Transverse colon (tissue), 4 donors: Measurements from ENCODE around the gene PSMB11. TPM values are rescaled to one million over a fixed set of nuclear protein-coding genes. Genes with fewer than 3 reads are reported as not detected.

ENCODE experiments used
- DNase-seq: peaks from one replicate; pipeline ENCODE4 v3.0.0-alpha.2; 2019
- H3K27ac ChIP-seq, 4 donors: fragments of 200-600 bp; sonication (generic); 2 replicates each; pipeline ENCODE4 v1.5.1; 2016 to 2018; ENCODE audit warnings: inconsistent platforms in 4 of 4
- H3K27me3 ChIP-seq: fragments of 200-600 bp; sonication (generic); 2 replicates; pipeline ENCODE4 v1.5.1; 2017; ENCODE audit warnings: inconsistent platforms
- H3K36me3 ChIP-seq, 4 donors: fragments of 200-600 bp; sonication (generic); 2 replicates each; pipeline ENCODE4 v1.5.1; 2017 to 2019; ENCODE audit warnings: inconsistent platforms in 4 of 4
- H3K4me1 ChIP-seq, 4 donors: fragments of 200-600 bp; sonication (generic); 2 replicates each; pipeline ENCODE4 v1.5.1; 2017 to 2020; ENCODE audit warnings: inconsistent platforms in 4 of 4
- H3K4me3 ChIP-seq, 4 donors: fragments of 200-600 bp; sonication (generic); 1 replicate in 1 of 4; 2 replicates in 3 of 4; pipeline versions ENCODE4 v1.5.1 to v1.6.1; 2017 to 2019; ENCODE audit warnings: inconsistent platforms in 4 of 4
- H3K9me3 ChIP-seq, 2 donors: fragments of 200-600 bp; sonication (generic); 2 replicates each; pipeline ENCODE4 v1.5.1; 2017 to 2019; ENCODE audit warnings: inconsistent platforms in 2 of 2
- CTCF ChIP-seq, 5 experiments: fragments of 200-600 bp in 3 of 5; fragments of 450-650 bp in 2 of 5; sonication (generic) in 3 of 5; IDR thresholded peaks; 1 replicate in 2 of 5; 2 replicates in 3 of 5; pipeline ENCODE4 v1.5.1; 2016 to 2017; ENCODE audit warnings: antibody characterized with exemption in 5 of 5, inconsistent platforms in 3 of 5, mild to moderate bottlenecking in 2 of 5, moderate library complexity in 1 of 5
- EP300 ChIP-seq: sonication (generic); formaldehyde crosslinking; IDR thresholded peaks from one replicate; pipeline ENCODE4 v1.6.1; 2017; ENCODE audit warnings: antibody characterized with exemption, low read depth
- POLR2A ChIP-seq: fragments of 450-650 bp; IDR thresholded peaks from one replicate; pipeline ENCODE4 v1.6.1; 2016; ENCODE audit warnings: antibody characterized with exemption, mild to moderate bottlenecking, moderate library complexity
- POLR2AphosphoS5 ChIP-seq, 3 donors: sonication (generic); formaldehyde crosslinking; IDR thresholded peaks; one replicate each; pipeline ENCODE4 v1.6.1; 2016; ENCODE audit warnings: antibody characterized with exemption in 3 of 3
- WGBS, 2 donors: methylation state at CpG; one replicate each; pipeline ENCODE4 v1.1.5; 2018; ENCODE audit warnings: low coverage in 1 of 2; 5-methylcytosine and 5-hydroxymethylcytosine counted together
- in situ Hi-C, 4 donors: fragments of 200-750 bp; cut with MboI; loops; one replicate each; pipeline versions ENCODE4 v1.15.0 to v1.15.1; 2017; ENCODE audit warnings: low sequenced_read_pairs in 3 of 4, low pct_ligation_motif_present in 1 of 4, low pct_unique_long_range_greater_than_20kb in 1 of 4
- intact Hi-C: fragments of 100-400 bp; cut with DNase I; formaldehyde crosslinking; loops from one replicate; pipeline ENCODE4 v1.15.1; 2023; ENCODE audit warnings: low total_unique reads
- total RNA-seq, 4 donors: library from RNA; depleted of rRNA; stranded (reverse); fragments of >200 nt; gene quantifications; one replicate each; pipeline ENCODE4 v1.1.0, GENCODE V29; 2016

The PSMB11 gene
- total RNA-seq, 4 donors from 2014 or later, result not detected

GRCh38 chr14:23057757-23058653 lies 16.0 kb downstream of the PSMB11 start:
- peak; percentile 95 to 97 (median 96) for TF ChIP-seq CTCF (IDR thresholded peaks at IDR 0.05)
- peak in 2 of 3 donors; percentile 25 to 53 for TF ChIP-seq POLR2AphosphoS5 (IDR thresholded peaks at IDR 0.05)
- TF ChIP-seq EP300, result no peak
- TF ChIP-seq POLR2A, result peak; percentile 7
- Histone ChIP-seq H3K27ac (peak overlapping the region; percentile 57 to 86 (median 86)), H3K4me3 (peak overlapping the region; percentile 49 to 81 (median 72)), H3K4me1 (peaks cover 10 to 26% (median 20%) of the 10 kb centered on the region in 4 donors), H3K27me3 (no peaks in the 10 kb centered on the region), H3K36me3 (peaks cover 0 to 34% (median 17%) of the 10 kb centered on the region in 4 donors), H3K9me3 (no peaks in the 10 kb centered on the region)
- peak; percentile 92 for DNase-seq
- intact Hi-C loops (loop anchor here (2.0 kb wide), 1 partner anchor 71 kb away; no protein-coding TSS in a partner anchor), in situ Hi-C loops (no loop called here)
- WGBS, 2 donors, result 1 to 17% methylated on average over 2 to 45 of the region's 51 CpGs

GRCh38 chr14:23058654-23059504 lies 16.9 kb downstream of the PSMB11 start:
- Histone ChIP-seq H3K9me3 (no peaks in the 10 kb centered on the region), H3K4me3 (no peak overlapping the region), H3K36me3 (peaks cover 0 to 43% (median 22%) of the 10 kb centered on the region in 4 donors), H3K27ac (peak overlapping the region in 3 of 4 donors; percentile 57 to 86 (median 85)), H3K4me1 (peaks cover 10 to 26% (median 20%) of the 10 kb centered on the region in 4 donors), H3K27me3 (no peaks in the 10 kb centered on the region)
- no peak for TF ChIP-seq POLR2AphosphoS5 (IDR thresholded peaks at IDR 0.05)
- TF ChIP-seq CTCF (IDR thresholded peaks at IDR 0.05), result no peak
- TF ChIP-seq EP300, result no peak
- no peak for TF ChIP-seq POLR2A
- intact Hi-C loops (loop anchor here (2.0 kb wide), 1 partner anchor 72 kb away; no protein-coding TSS in a partner anchor), in situ Hi-C loops (no loop called here)
- WGBS, 2 donors, result 88 to 90% methylated on average over 28 to 32 of the region's 32 CpGs
- DNase-seq, result no peak

GRCh38 chr14:23060536-23061260 lies 18.7 kb downstream of the PSMB11 start:
- intact Hi-C loops (no loop called here), in situ Hi-C loops (loop anchor here in 2 of 4 donors (10.0 kb wide), 2 partner anchors 76 to 86 kb away; partner anchors contain the start of gene AJUBA (in 1 of the 2))
- H3K27me3 ChIP-seq, result no peaks in the 10 kb centered on the region
- H3K4me3 ChIP-seq, result no peak overlapping the region
- peaks cover 10 to 25% (median 20%) of the 10 kb centered on the region in 4 donors for H3K4me1 ChIP-seq
- no peak for DNase-seq
- peaks cover 0 to 61% (median 28%) of the 10 kb centered on the region in 4 donors for H3K36me3 ChIP-seq
- WGBS, 2 donors, result 91 to 94% methylated on average over 16 to 17 of the region's 17 CpGs
- H3K9me3 ChIP-seq, result no peaks in the 10 kb centered on the region
- TF ChIP-seq CTCF (IDR thresholded peaks at IDR 0.05) (no peak), EP300 (no peak), POLR2AphosphoS5 (IDR thresholded peaks at IDR 0.05) (no peak), POLR2A (no peak)
- no peak overlapping the region for H3K27ac ChIP-seq
